Activated CD4-positive, alpha-beta T cell treated with anti-CD3 and anti-CD28 coated beads, Interleukin-2, amount 50 U/mL, for 1 hour (primary cell): Measurements from ENCODE around the gene EMP2.
"Not testable (repeated sequence)": the region's sequence is repeated elsewhere in the genome, so short reads cannot be mapped to it uniquely, and the experiment has no call there.

ENCODE experiments used
- DNase-seq: peaks from one replicate; pipeline ENCODE4 v3.0.0-alpha.2; 2020

Gene EMP2

DNA sequence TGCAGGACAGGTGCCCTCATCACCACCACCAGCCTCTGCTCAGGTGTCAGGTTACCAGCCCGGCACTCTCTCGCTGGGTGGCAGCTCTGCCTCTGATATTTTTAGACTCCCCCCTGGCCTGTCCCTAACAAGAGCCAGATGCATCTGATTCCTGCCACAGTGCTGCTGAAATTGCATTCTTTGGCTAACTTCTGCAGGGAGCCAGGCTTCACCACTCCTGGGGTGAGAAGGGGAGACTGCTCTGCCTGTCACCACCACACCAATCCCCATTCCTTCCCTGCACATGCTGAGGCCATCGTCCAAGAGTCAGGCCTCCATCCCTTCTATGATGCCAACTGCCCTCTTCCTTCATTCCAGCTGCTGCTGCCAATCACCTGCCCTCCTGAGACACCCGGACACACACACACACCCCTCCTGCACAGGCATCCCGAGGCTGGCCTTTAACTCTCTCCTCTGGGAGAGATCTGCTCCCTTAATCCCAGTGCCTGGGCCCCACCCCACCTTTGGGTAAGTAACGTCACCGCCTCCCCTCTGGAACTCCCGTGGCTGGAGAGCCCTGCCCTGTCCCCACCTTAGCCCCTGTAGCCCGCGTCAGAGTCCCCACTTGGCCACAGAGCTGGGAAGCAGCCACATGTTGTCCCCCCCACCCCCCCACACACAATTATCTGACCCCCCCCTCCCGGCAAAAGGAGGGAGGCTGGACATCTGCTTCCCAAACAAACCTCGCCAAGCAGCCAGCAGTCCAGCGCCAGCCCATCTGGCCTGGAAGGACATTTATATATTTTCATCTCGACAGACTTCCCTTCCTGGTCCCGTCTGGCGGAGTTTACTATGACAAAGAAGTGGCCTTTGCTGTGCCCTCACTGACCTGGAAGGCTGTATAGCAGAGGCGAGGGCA, 2.8 kb downstream of the EMP2 start:
- no peak for DNase-seq

DNA sequence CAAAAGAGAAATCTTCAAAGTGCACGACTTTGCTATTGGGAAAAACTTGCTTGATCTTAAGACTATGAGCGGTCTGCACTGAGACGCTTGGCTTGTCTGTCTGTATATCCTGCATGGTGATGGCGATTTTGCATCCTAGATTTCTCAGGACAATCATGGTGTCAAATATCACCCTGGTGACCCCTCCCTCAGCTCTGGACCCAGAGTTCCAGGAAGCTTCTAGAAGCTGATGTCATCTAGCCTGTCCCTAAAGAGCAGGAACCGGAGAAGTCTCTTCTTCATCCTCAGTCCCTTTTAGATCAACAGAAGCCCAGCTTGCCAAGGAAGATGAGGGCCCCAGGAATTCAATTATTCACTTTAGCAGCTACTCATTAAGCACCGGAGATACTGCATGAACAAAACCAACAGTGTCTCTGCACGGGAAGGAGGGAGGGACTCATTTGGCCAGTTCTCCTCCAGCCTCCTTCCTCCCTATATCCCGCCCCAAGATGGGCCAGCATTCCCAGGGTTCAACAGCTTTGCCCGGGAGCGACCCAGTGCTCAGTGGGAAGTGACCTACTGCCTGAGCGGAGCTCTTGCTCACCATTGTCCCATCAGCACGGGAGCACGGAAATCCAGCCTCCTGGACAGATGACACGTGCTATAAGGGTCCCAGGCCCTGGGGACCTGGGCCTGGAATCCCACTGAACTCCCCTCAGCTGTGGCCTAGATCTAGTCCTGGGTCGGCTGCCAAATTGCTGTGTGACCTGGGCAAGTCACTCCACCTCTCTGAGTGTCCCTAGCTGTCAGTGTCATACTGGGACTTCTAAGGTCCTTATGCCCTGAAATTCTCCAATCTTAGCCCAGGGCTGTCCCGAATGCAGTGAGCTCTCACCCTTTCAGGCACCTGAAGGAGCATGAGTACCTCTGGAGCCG, 3.8 kb downstream of the EMP2 start:
- no peak for DNase-seq

DNA sequence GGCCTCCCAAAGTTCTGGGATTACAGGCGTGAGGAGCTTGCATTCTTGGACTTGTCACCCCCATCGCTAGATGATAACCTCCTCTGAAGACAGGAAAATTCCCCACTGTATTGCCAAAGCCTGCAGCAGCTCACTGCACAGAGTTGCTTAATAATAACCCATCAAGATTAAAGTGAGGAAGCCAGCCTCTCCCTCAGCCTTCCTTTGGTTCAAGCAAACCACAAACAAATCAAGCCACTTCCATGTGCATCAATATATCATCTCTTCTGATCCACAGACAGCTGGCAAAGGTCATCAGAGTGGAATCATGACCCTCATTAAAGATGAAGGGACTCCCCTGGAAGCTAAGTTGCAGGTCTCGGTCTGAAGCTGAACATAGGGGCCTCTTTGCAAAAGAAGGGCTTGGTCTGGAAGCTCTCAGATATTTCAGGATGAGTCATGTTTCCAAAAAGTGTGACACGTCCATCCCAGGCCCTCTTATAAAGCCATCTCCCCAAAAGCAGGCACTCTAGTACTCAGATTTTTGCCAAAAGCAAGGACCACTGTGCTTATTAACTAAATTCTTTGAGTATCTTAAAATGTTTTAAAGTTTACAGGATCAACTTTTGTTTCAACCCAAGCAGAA, 4.8 kb downstream of the EMP2 start:
- no peak for DNase-seq

- DNase-seq = no peak
Measured at GRCh38 chr16:10572611-10573010, 7.8 kb downstream of the EMP2 start.

DNA sequence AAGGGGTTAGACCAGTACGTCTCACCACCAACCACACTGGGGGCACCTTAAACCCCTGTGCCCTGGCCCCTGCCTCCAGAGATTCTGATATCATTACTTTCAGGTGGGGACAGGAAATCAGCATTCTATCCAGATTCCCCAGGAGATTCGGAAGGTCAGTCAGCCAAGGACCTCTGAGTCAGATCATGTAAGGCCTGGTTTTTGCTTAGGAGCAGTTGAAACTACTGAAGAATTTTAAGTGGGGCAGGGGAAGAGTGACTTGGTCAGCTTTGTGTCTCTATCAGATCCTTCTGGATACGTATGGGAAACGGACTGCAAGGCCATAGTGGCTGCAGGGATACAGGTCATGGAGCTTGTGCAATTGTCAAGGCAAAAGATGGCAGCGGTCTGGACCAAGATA, 9.0 kb downstream of the EMP2 start:
- no peak for DNase-seq

GRCh38 chr16:10569621-10570020, 10.8 kb downstream of the EMP2 start:
- DNase-seq = no peak

DNA sequence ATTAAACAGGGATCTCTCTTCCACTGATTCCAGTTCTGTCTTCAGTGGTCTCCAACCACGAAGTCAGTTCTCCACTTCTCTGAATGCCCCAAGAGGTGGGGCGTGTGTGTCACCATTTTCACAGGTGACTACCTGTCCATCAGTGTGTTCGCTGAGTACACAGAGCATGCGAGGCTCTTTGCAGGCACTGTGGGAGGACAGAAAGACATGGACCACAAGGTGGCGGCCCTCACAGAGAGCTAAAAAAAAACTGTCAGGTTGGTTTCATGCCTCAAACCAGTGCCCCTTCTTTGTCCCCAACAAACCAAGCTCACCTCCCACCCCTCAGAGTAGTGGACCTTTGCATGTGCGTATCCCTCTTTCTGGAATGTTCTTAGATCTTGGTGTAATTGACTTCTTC, 13.8 kb downstream of the EMP2 start:
- DNase-seq = no peak

DNA sequence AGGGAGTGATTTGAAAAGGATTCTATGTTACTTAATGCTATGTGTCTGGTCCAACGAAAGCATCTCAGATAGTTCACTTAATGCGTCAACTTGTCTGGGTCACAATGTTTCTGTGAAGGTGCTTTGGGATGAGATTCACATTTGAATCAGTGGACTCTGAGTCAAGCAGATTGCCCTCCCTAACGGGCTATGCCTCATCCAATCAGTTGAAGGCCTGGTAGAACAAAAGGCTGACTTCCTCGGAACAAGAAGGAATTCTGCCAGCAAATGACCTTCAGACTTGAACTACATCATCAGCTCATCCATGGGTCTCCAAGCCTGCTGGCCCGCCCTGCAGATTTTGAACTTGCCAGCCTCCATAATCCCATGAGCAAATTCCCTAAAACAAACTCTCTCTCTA, 15.2 kb downstream of the EMP2 start:
- no peak for DNase-seq

GRCh38 chr16:10564591-10564990, 15.8 kb downstream of the EMP2 start:
- DNase-seq = no peak

- no peak for DNase-seq
Measured at GRCh38 chr16:10562361-10562899, 18.0 kb downstream of the EMP2 start.

GRCh38 chr16:10561425-10561824, 19.0 kb downstream of the EMP2 start:
- no peak for DNase-seq

GRCh38 chr16:10561001-10561400, 19.4 kb downstream of the EMP2 start:
- no peak for DNase-seq

- DNase-seq = not testable (repeated sequence)
Measured at GRCh38 chr16:10559792-10560191, 20.6 kb downstream of the EMP2 start.

DNA sequence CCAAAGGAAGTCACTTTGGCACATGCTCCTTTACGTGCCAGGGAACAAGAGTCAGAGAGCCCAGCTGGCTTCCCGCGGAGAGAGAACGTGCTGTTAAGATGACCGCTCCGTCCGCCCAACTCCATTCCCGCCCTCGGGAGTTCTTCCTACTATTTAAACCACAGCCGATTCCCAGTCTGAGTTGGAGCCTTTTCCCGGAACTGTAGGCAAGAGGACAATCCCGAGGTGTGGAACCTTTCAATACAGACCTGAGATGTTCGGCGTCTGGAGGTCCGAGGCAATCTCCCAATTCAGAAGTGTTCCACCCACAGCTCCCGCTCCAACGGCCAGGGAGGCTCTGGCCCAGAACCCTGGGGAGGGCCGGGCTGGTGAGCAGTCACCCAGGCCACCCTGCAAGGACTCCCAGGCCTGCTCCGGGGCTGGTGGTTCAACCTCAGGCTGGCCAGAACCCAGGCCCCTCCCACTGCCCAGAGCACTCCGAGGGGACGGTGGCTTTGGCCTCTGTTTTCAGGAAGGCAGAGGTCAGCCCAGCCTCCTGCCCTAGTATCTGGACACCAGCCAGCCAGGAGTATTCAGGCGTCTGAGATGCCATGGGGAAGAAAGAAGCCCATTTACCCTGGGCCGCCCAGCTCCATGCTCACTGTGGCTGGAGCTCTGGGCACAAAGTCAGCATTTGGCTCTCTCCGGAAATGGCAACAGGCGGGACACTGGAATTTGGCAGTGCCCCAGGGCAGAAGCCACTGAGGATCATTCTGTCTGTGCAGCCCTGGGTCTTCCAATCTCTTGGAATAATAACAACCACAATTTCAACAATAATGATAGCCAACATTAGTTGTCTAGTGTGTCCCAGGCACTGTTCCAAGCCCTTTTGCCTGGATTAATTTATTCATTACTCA, 21.4 kb downstream of the EMP2 start:
- DNase-seq = no peak

- no peak for DNase-seq
Measured at GRCh38 chr16:10558305-10558704, 22.1 kb downstream of the EMP2 start.

- DNase-seq = no peak
Measured at GRCh38 chr16:10557750-10558149, 22.6 kb downstream of the EMP2 start.

DNA sequence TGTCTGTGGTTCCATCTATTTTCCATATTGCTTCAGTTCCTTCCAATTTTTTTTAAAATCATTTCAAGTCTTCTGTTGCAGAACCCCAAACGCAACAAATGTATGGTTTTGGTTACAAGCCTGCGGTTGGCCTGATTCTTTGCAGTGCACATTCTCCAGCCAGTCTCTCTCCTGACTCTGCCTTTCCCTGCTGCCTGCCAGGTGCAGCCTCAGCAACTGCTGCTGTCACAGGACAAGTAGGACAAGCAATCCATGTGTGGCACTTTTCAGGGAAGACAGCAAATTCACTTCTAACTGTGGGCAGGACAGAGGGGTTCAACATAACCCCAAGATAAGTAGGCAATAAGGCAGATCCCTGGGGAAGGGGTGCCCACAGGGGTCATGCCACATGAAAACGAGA, 24.2 kb downstream of the EMP2 start:
- no peak for DNase-seq

DNA sequence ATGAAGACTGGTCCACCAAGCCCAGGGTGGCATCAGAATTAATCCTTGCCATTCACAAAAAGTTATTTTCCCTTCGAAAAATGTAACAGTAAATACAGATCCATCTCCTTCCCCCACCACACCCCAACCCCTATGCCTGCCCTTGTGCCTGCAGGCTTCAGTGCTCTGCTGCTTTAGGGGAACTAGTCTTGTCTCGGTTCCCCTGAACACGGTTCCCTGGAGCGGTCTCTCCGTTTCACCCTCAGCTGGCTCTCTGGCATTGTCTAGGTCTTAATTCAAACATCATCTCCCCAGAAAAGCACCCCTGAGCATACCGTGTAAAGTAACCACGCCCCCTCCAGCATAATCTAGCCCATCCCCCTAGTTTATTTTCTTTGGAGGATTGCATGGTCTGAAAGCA, 25.8 kb downstream of the EMP2 start:
- DNase-seq = no peak

DNA sequence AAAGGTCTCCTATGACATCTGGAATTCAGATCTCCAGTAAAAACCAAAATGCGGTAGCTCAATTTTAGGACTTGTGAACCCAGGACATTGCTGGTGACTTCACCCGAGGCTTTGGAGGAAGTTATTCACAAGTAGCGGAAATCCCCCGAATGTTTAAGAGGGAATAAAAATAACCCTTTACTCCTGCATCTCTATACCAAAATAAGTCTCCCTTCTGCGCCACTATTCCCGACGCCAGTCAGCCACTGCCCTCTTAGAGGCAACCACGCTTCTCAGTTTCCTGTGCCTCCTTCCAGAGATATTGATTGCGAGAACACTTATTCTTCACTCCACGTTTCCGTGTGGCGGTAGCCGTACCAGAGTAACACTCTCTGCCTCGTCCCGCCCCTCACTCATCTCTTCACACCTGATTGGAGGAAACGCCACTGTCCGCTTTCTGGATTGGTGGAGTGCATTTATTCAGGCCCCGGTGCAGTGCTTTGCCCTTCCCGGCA, 27.4 kb downstream of the EMP2 start:
- peak; percentile 32 for DNase-seq

GRCh38 chr16:10552281-10552680, 28.1 kb downstream of the EMP2 start:
- no peak for DNase-seq

- no peak for DNase-seq
Measured at GRCh38 chr16:10551881-10552280, 28.5 kb downstream of the EMP2 start.

DNA sequence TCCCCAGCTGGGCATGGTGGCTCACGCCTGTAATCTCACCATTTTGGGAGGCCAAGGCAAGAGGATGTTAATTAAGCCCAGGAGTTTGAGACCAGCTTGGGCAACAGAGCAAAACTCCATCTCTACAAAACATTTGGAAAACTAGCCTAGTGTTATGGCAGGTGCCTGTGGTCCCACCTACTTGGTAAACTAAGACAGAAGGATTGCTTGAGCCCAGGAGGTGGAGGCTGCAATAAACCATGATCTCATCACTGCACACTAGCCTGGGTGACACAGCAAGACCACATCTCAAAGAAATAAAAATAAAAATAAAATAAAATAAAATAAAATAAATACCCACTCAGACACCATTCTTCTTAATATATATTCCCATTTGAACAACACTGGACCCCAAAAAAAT, 32.0 kb downstream of the EMP2 start:
- no peak for DNase-seq
